Common myeloid progenitor, CD34-positive (primary cell): ENCODE measurements around the gene PXK. TPM values are rescaled to one million over a fixed set of nuclear protein-coding genes. Genes with fewer than 3 reads are reported as not detected.
A peak's percentile ranks its signal among the peaks of the same experiment; 100 is the strongest.
"Not testable (repeated sequence)": the region's sequence is repeated elsewhere in the genome, so short reads cannot be mapped to it uniquely, and the experiment has no call there.

ENCODE experiments used
- CTCF ChIA-PET: fragments of 350-600 bp; sonication (Branson Sonifier 250); formaldehyde crosslinking; loops from one replicate; lab custom pipeline; 2021; ENCODE audit warnings: antibody characterized with exemption; lab: Charles Lee
- POLR2A ChIA-PET: fragments of 350-600 bp; sonication (Branson Sonifier 250); formaldehyde crosslinking; loops from one replicate; lab custom pipeline; 2021; ENCODE audit warnings: antibody characterized with exemption; lab: Charles Lee
- DNase-seq, 3 donors: peaks; one replicate each; pipeline versions ENCODE4 v3.0.0 to v3.0.0-alpha.2; 2013
- H3K27ac ChIP-seq, 2 experiments: 1 replicate in 1 of 2; 2 replicates in 1 of 2; pipeline ENCODE4 v1.7.0; 2013; ENCODE audit warnings: inconsistent platforms in 2 of 2, low read length in 2 of 2, mild to moderate bottlenecking in 2 of 2, low read depth in 1 of 2, moderate library complexity in 1 of 2; ENCODE audit not compliant: severe bottlenecking in 2 of 2, insufficient read depth in 1 of 2, poor library complexity in 1 of 2
- H3K27me3 ChIP-seq, 5 experiments: replicated peaks in 2 of 5; 1 replicate in 3 of 5; 2 replicates in 2 of 5; pipeline versions ENCODE4 v1.6.1 to v1.7.0; 2013; ENCODE audit warnings: low read length in 4 of 5, mild to moderate bottlenecking in 2 of 5, moderate library complexity in 2 of 5, inconsistent platforms in 1 of 5; ENCODE audit not compliant: insufficient read depth in 5 of 5, control insufficient read depth in 4 of 5
- H3K36me3 ChIP-seq, 4 experiments: 1 replicate in 2 of 4; 2 replicates in 2 of 4; pipeline versions ENCODE4 v1.6.1 to v1.7.0; 2013; ENCODE audit warnings: low read length in 3 of 4, control low read depth in 1 of 4, mild to moderate bottlenecking in 1 of 4; ENCODE audit not compliant: control insufficient read depth in 4 of 4, insufficient read depth in 4 of 4
- H3K4me1 ChIP-seq, 4 experiments: 1 replicate in 3 of 4; 2 replicates in 1 of 4; pipeline versions ENCODE4 v1.6.1 to v1.7.1; 2013; ENCODE audit warnings: low read length in 3 of 4, mild to moderate bottlenecking in 3 of 4, control low read depth in 1 of 4, inconsistent platforms in 1 of 4, moderate library complexity in 1 of 4; ENCODE audit not compliant: control insufficient read depth in 4 of 4, insufficient read depth in 4 of 4; ENCODE audit errors: control extremely low read depth in 1 of 4
- H3K4me3 ChIP-seq, 7 experiments: 1 replicate in 4 of 7; 2 replicates in 3 of 7; pipeline versions ENCODE4 v1.5.1 to v1.7.0; 2013; ENCODE audit warnings: mild to moderate bottlenecking in 7 of 7, low read length in 6 of 7, moderate library complexity in 6 of 7, inconsistent platforms in 2 of 7, low read depth in 2 of 7, control low read depth in 1 of 7; ENCODE audit not compliant: insufficient read depth in 4 of 7, control insufficient read depth in 1 of 7; ENCODE audit errors: extremely low read depth in 1 of 7
- H3K9me3 ChIP-seq, 5 experiments: 1 replicate in 4 of 5; 2 replicates in 1 of 5; pipeline versions ENCODE4 v1.6.1 to v1.7.1; 2013; ENCODE audit warnings: low read length in 4 of 5, mild to moderate bottlenecking in 2 of 5, inconsistent platforms in 1 of 5, low read depth in 1 of 5, moderate library complexity in 1 of 5; ENCODE audit not compliant: control insufficient read depth in 4 of 5, insufficient read depth in 2 of 5; ENCODE audit errors: control extremely low read depth in 1 of 5
- WGBS: methylation state at CpG from one replicate; pipeline ENCODE4 v1.1.5; 2013; ENCODE audit not compliant: insufficient coverage; 5-methylcytosine and 5-hydroxymethylcytosine counted together
- polyA plus RNA-seq: library from polyadenylated mRNA; unstranded; fragments of 120-200 nt; gene quantifications from one replicate; pipeline ENCODE4 v1.2.1, GENCODE V29; 2013

PXK gene
- 24.7 TPM for polyA plus RNA-seq

- CTCF ChIA-PET, result interaction anchor here (0.6 to 7.4 kb wide), 16 partner anchors 17 to 165 kb away, joined by 3 to 44 read pairs (median 4); partner anchors contain the start of gene KCTD6
- Histone ChIP-seq H3K27ac (peak within 1 kb of the TSS in 1 of 2 experiments; percentile 76), H3K4me3 (peak within 1 kb of the TSS; percentile 58 to 96 (median 85)), H3K27me3 (no peaks in the 10 kb centered on the region), H3K9me3 (no peaks in the 10 kb centered on the region), H3K36me3 (peaks cover 0 to 16% (median 0%) of the 10 kb centered on the region in 4 experiments), H3K4me1 (peaks cover 11 to 42% (median 34%) of the 10 kb centered on the region in 4 experiments)
- whole genome bisulfite sequencing, result 1% methylated on average over 79 of the region's 79 CpGs
- DNase-seq, result peak; percentile 78 to 93 (median 87)
- POLR2A ChIA-PET, result interaction anchor here (2.0 kb wide), 1 partner anchor 18 kb away, joined by 6 read pairs; no protein-coding TSS in a partner anchor
These were observed at the start of gene PXK for GRCh38 chr3:58332575-58333188. Gene PXK (plus strand): TSS chr3:58332892. CDS start chr3:58332989, 97 bp downstream.

- H3K36me3 ChIP-seq, result peaks cover 0 to 8% (median 1%) of the 10 kb centered on the region in 4 experiments
- no peaks in the 10 kb centered on the region for H3K4me1 ChIP-seq
- CTCF ChIA-PET, result interaction anchor here (2.0 to 2.2 kb wide), 2 partner anchors 15 to 97 kb away, joined by 5 to 6 read pairs; no protein-coding TSS in a partner anchor
- H3K27me3 ChIP-seq, result no peaks in the 10 kb centered on the region
- no peaks in the 10 kb centered on the region for H3K9me3 ChIP-seq
- POLR2A ChIA-PET, result no interaction called here
- WGBS, result 98% methylated on average over 7 of the region's 7 CpGs
- no peak for DNase-seq
- H3K27ac ChIP-seq, result no peak overlapping the region
- no peak overlapping the region for H3K4me3 ChIP-seq
These were observed 47.4 kb upstream of the PXK start for GRCh38 chr3:58285334-58285733.

- 100% methylated on average over 6 of the region's 6 CpGs for WGBS
- Histone ChIP-seq H3K27me3 (no peaks in the 10 kb centered on the region), H3K36me3 (peaks cover 0 to 3% (median 0%) of the 10 kb centered on the region in 4 experiments), H3K27ac (no peak overlapping the region), H3K9me3 (no peaks in the 10 kb centered on the region), H3K4me1 (no peaks in the 10 kb centered on the region), H3K4me3 (no peak overlapping the region)
- ChIA-PET POLR2A (no interaction called here), CTCF (interaction anchor here (1.4 to 2.0 kb wide), 2 partner anchors 99 to 106 kb away, joined by 3 to 5 read pairs; no protein-coding TSS in a partner anchor)
- no peak for DNase-seq
These were observed 45.3 kb upstream of the PXK start for GRCh38 chr3:58287354-58287753.

- Histone ChIP-seq H3K4me3 (no peak overlapping the region), H3K27me3 (no peaks in the 10 kb centered on the region), H3K9me3 (no peaks in the 10 kb centered on the region), H3K27ac (no peak overlapping the region), H3K36me3 (peaks cover 0 to 3% (median 0%) of the 10 kb centered on the region in 4 experiments), H3K4me1 (no peaks in the 10 kb centered on the region)
- DNase-seq, result peak in 2 of 3 donors; percentile 39 to 53
- ChIA-PET POLR2A (interaction anchor here (0.7 kb wide), 1 partner anchor 18 kb away, joined by 3 read pairs; the partner anchor contains the start of genes HTD2 and RPP14), CTCF (interaction anchor here (0.7 to 1.6 kb wide), 5 partner anchors 12 to 107 kb away, joined by 3 to 4 read pairs (median 3); no protein-coding TSS in a partner anchor)
- 76% methylated on average over 2 of the region's 4 CpGs for WGBS
These were observed 44.5 kb upstream of the PXK start for GRCh38 chr3:58288011-58288728.

GRCh38 chr3:58288964-58289613, 43.6 kb upstream of the PXK start:
- DNase-seq, H3K36me3 ChIP-seq, H3K27me3 ChIP-seq, H3K27ac ChIP-seq, H3K4me1 ChIP-seq, H3K9me3 ChIP-seq, H3K4me3 ChIP-seq, POLR2A ChIA-PET: not testable (repeated sequence)
- CTCF ChIA-PET, result interaction anchor here (0.7 to 1.6 kb wide), 4 partner anchors 11 to 100 kb away, joined by 3 to 4 read pairs (median 4); no protein-coding TSS in a partner anchor
- WGBS, result no CpG with 5 or more reads among the region's 4 CpGs

GRCh38 chr3:58290446-58290845, 42.2 kb upstream of the PXK start:
- POLR2A ChIA-PET, H3K27me3 ChIP-seq, H3K4me1 ChIP-seq, H3K9me3 ChIP-seq, CTCF ChIA-PET, H3K4me3 ChIP-seq, DNase-seq, H3K36me3 ChIP-seq, H3K27ac ChIP-seq: not testable (repeated sequence)
- WGBS, result no CpG with 5 or more reads among the region's 33 CpGs
